PC-9 (cell line): ENCODE data around the gene TPCN2. TPM values are rescaled to one million over a fixed set of nuclear protein-coding genes. Genes with fewer than 3 reads are reported as not detected.
A peak's percentile ranks its signal among the peaks of the same experiment; 100 is the strongest.

Experiments used
- BruUV-seq: library from RNA; stranded (reverse); fragments of 400-500 nt; replicated peaks from 2 replicates; lab custom pipeline; 2021; lab: Mats Ljungman, UMichigan
- CTCF ChIA-PET: fragments of 300-600 bp; sonication (Branson Sonifier 250); formaldehyde crosslinking; loops from one replicate; lab custom pipeline; 2022; ENCODE audit warnings: antibody characterized with exemption; lab: Charles Lee
- POLR2A ChIA-PET: fragments of 300-600 bp; sonication (Branson Sonifier 250); formaldehyde crosslinking; loops from one replicate; lab custom pipeline; 2022; ENCODE audit warnings: antibody characterized with exemption; ENCODE audit not compliant: unreplicated experiment; lab: Charles Lee
- DNase-seq, 2 experiments: peaks; one replicate each; pipeline versions ENCODE4 v3.0.0 to v3.0.0-alpha.2; 2015 to 2022; ENCODE audit warnings: mixed read lengths in 1 of 2
- H2AFZ ChIP-seq: fragments of 200-600 bp; sonication (generic); 2 replicates; pipeline ENCODE4 v1.8.1; 2017; ENCODE audit warnings: antibody characterized with exemption
- H3F3A ChIP-seq: fragments of 200-600 bp; sonication (generic); 2 replicates; pipeline ENCODE4 v1.8.1; 2017; ENCODE audit warnings: antibody characterized with exemption, mild to moderate bottlenecking, low read depth; ENCODE audit not compliant: insufficient read depth
- H3K27ac ChIP-seq: fragments of 200-600 bp; sonication (generic); 2 replicates; pipeline ENCODE4 v1.6.1; 2016; ENCODE audit warnings: mixed run types
- H3K27me3 ChIP-seq: fragments of 200-600 bp; sonication (generic); 2 replicates; pipeline ENCODE4 v1.6.1; 2016; ENCODE audit warnings: low read depth, mixed run types; ENCODE audit not compliant: insufficient read depth
- H3K36me3 ChIP-seq: fragments of 200-600 bp; sonication (generic); 2 replicates; pipeline ENCODE4 v1.6.1; 2016; ENCODE audit warnings: low read depth, mixed run types
- H3K4me1 ChIP-seq: fragments of 200-600 bp; sonication (generic); replicated peaks from 2 replicates; pipeline ENCODE4 v1.6.1; 2016; ENCODE audit warnings: mixed run types; ENCODE audit not compliant: insufficient read depth
- H3K4me2 ChIP-seq: fragments of 200-600 bp; sonication (generic); 2 replicates; pipeline ENCODE4 v1.6.1; 2017; ENCODE audit warnings: mixed run types
- H3K4me3 ChIP-seq: fragments of 200-600 bp; sonication (generic); 2 replicates; pipeline ENCODE4 v1.6.1; 2016; ENCODE audit warnings: mixed run types
- H3K79me2 ChIP-seq: fragments of 200-600 bp; sonication (generic); 2 replicates; pipeline ENCODE4 v1.6.1; 2017; ENCODE audit warnings: low read depth, mixed run types
- H3K9me2 ChIP-seq: fragments of 200-600 bp; sonication (generic); 2 replicates; pipeline ENCODE4 v1.8.1; 2017; ENCODE audit warnings: mild to moderate bottlenecking; ENCODE audit not compliant: insufficient read depth
- H3K9me3 ChIP-seq: fragments of 200-600 bp; sonication (generic); 2 replicates; pipeline ENCODE4 v1.8.1; 2016; ENCODE audit warnings: low read depth; ENCODE audit not compliant: insufficient read depth
- H4K20me1 ChIP-seq: fragments of 200-600 bp; sonication (generic); 2 replicates; pipeline ENCODE4 v1.8.1; 2017; ENCODE audit not compliant: insufficient read depth
- EZH2 ChIP-seq: fragments of 200-600 bp; sonication (generic); IDR thresholded peaks from 2 replicates; pipeline ENCODE4 v1.8.0; 2017; ENCODE audit warnings: antibody characterized with exemption, low read depth
- intact Hi-C: fragments of 100-400 bp; cut with micrococcal nuclease; formaldehyde crosslinking; loops from one replicate; pipeline ENCODE4 v1.10.0; 2022; ENCODE audit not compliant: unreplicated experiment
- total RNA-seq: library from RNA; stranded (reverse); gene quantifications from 2 replicates; pipeline ENCODE4 v1.2.3, GENCODE V29; 2021
- TF ChIP-seq, protein P1 (sequence below): fragments of 200-600 bp; sonication (generic); conservative IDR thresholded peaks from 2 replicates; pipeline ENCODE4 v1.6.1; 2017; ENCODE audit warnings: mixed run types, antibody characterized with exemption, mild to moderate bottlenecking, moderate library complexity

The TPCN2 gene
- total RNA-seq, 1 experiment from 2014 or later, result 24.8 TPM

DNA sequence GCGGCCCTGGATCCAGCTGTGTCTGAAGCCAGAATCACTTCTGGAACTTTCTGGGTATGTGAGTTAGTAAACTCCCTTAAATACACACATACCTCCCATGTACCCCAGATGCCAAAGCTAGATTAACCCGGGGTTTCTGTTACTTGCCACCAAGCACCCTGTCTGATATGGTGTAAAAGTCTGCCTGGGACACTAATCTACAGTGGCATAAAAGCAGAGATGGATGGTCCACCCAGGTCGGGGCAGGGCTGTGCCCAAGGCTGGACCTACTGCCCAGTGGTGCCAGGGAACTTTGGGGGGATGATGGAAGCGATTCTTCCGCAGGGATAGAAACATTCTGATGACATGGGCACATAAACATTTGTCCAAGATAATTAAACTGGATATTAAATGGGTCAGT is 48.3 kb upstream of the TPCN2 start:
- no TSS peak for BruUV-seq
- intact Hi-C loops, result loop anchor here (10.0 kb wide), 1 partner anchor 84 kb away; no protein-coding TSS in a partner anchor
- Histone ChIP-seq H3K4me1 (no peaks in the 10 kb centered on the region), H3K4me3 (no peak overlapping the region), H2AFZ (no peak overlapping the region), H3K36me3 (no peaks in the 10 kb centered on the region), H3K9me3 (no peaks in the 10 kb centered on the region), H3F3A (no peaks in the 10 kb centered on the region), H4K20me1 (no peaks in the 10 kb centered on the region), H3K4me2 (no peak overlapping the region), H3K9me2 (no peaks in the 10 kb centered on the region), H3K79me2 (no peaks in the 10 kb centered on the region), H3K27me3 (peaks cover 34% of the 10 kb centered on the region), H3K27ac (no peak overlapping the region)
- DNase-seq, result no peak
- POLR2A ChIA-PET, result no interaction called here
- no peak for TF ChIP-seq EZH2
- TF ChIP-seq, protein P1, sequence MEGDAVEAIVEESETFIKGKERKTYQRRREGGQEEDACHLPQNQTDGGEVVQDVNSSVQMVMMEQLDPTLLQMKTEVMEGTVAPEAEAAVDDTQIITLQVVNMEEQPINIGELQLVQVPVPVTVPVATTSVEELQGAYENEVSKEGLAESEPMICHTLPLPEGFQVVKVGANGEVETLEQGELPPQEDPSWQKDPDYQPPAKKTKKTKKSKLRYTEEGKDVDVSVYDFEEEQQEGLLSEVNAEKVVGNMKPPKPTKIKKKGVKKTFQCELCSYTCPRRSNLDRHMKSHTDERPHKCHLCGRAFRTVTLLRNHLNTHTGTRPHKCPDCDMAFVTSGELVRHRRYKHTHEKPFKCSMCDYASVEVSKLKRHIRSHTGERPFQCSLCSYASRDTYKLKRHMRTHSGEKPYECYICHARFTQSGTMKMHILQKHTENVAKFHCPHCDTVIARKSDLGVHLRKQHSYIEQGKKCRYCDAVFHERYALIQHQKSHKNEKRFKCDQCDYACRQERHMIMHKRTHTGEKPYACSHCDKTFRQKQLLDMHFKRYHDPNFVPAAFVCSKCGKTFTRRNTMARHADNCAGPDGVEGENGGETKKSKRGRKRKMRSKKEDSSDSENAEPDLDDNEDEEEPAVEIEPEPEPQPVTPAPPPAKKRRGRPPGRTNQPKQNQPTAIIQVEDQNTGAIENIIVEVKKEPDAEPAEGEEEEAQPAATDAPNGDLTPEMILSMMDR, result no peak
- CTCF ChIA-PET, result interaction anchor here (0.8 kb wide), 1 partner anchor 10 kb away, joined by 4 read pairs; no protein-coding TSS in a partner anchor

DNA sequence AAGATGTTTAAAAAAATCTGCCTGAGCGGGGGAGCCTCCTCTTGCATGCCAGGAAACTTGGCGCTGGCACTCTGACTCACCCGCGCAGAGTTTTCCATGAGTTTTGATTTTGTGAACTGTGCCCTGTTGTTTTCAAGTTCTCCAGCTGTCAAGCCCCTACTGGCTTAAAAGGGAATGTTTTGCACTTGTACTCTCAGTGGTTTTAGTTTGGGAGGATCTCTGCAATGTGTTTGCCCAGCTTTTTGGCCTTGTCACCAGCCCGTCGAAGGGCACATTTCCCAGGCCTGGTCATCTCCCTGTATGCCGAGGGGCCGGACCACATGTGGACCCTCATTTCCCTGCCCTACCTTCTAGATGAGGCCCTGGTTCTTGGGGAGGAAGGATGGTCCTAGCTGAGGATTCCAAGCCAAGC is 47.9 kb upstream of the TPCN2 start:
- Histone ChIP-seq H3K4me3 (no peak overlapping the region), H4K20me1 (no peaks in the 10 kb centered on the region), H2AFZ (no peak overlapping the region), H3K9me3 (no peaks in the 10 kb centered on the region), H3K36me3 (no peaks in the 10 kb centered on the region), H3K4me1 (no peaks in the 10 kb centered on the region), H3K27ac (no peak overlapping the region), H3F3A (no peaks in the 10 kb centered on the region), H3K9me2 (no peaks in the 10 kb centered on the region), H3K79me2 (no peaks in the 10 kb centered on the region), H3K27me3 (peaks cover 34% of the 10 kb centered on the region), H3K4me2 (no peak overlapping the region)
- TF ChIP-seq, protein P1, result peak; percentile 64
- no peak for TF ChIP-seq EZH2
- intact Hi-C loops, result loop anchor here (10.0 kb wide), 1 partner anchor 84 kb away; no protein-coding TSS in a partner anchor
- DNase-seq, result peak; percentile 43 to 57
- BruUV-seq, result no TSS peak
- ChIA-PET CTCF (interaction anchor here (0.8 kb wide), 1 partner anchor 10 kb away, joined by 4 read pairs; no protein-coding TSS in a partner anchor), POLR2A (no interaction called here)

DNA sequence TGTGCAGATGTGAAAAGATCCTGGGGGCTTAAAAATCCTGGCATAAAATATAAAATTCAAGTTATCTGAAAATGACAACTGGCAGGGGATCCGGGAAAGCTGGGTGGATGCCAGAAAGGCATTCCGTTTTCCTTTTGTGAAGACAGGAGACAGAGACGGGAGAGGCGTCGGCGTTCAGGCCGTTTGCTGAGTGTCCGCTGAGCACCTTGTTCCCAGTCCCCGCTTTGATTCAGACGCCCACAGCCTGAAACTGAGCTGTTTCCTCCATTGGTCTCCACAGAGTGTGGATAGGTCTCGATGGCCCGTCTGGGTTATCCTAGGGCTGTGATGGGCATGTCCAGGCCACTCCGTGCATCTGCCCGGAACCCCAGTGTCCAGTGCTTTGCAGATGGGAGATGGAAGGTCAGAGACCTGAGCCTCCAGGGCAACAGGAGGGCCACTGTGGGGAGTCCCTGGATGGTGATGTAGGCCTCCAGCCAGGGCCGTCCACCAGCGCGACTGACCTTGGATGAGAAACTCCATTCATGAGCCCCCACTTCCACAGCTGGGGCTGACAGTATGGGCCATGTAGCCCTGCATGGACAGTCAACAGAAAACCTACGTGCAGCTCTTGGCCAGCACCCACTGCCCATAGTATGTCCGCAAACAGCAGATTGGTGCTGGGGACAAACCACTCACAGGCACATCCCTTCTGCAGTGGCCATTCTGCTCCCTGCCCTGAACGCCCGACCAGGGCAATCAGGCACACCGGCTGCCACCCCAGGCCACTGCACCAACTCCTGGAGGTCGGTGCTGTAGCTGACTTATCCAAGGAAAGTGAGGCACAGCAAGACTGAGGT is 47.3 kb upstream of the TPCN2 start:
- H3K4me2 ChIP-seq, result no peak overlapping the region
- intact Hi-C loops, result loop anchor here (10.0 kb wide), 1 partner anchor 83 kb away; no protein-coding TSS in a partner anchor
- H3F3A ChIP-seq, result no peaks in the 10 kb centered on the region
- H3K27ac ChIP-seq, result no peak overlapping the region
- H3K9me3 ChIP-seq, result no peaks in the 10 kb centered on the region
- no peak overlapping the region for H3K4me3 ChIP-seq
- H3K36me3 ChIP-seq, result no peaks in the 10 kb centered on the region
- ChIA-PET POLR2A (no interaction called here), CTCF (interaction anchor here (0.8 kb wide), 1 partner anchor 9 kb away, joined by 4 read pairs; no protein-coding TSS in a partner anchor)
- BruUV-seq, result no TSS peak
- H3K4me1 ChIP-seq, result no peaks in the 10 kb centered on the region
- H3K9me2 ChIP-seq, result no peaks in the 10 kb centered on the region
- no peaks in the 10 kb centered on the region for H3K79me2 ChIP-seq
- DNase-seq, result no peak
- no peak for TF ChIP-seq EZH2
- TF ChIP-seq, protein P1, result no peak
- no peak overlapping the region for H2AFZ ChIP-seq
- H4K20me1 ChIP-seq, result no peaks in the 10 kb centered on the region
- H3K27me3 ChIP-seq, result peaks cover 34% of the 10 kb centered on the region
